ENCODE data around the gene RBPJL. TPM values are rescaled to one million over a fixed set of nuclear protein-coding genes. Genes with fewer than 3 reads are reported as not detected.

RBPJL gene
- total and polyA plus RNA-seq, 2 of the 13 experiments (the other 11 are each of a cell fraction or from before 2014, with no cell fraction given), result not detected

GRCh38 chr20:45359406-45360148 lies 52.9 kb downstream of the RBPJL start (continued):
- TF ChIP-seq ARID3A (IDR thresholded peaks at IDR 0.05; ENCODE audit: low read depth, low read length) (peak; percentile 41; the same call in 1 of the 2 replicates), RELA (CRISPR knock-in tag; IDR thresholded peaks at IDR 0.05) (peak; percentile 100), MEIS1 (CRISPR knock-in tag; IDR thresholded peaks at IDR 0.05; ENCODE audit: borderline replicate concordance) (no peak), GABPA (IDR thresholded peaks at IDR 0.05; ENCODE audit: low read depth, low read length) (no peak), GABPA (CRISPR knock-in tag; IDR thresholded peaks at IDR 0.05; ENCODE audit: low read depth) (no peak), ZNF670 (CRISPR knock-in tag; IDR thresholded peaks at IDR 0.05; ENCODE audit: borderline replicate concordance) (peak; percentile 85; the same call in 1 of the 2 replicates), RARG (CRISPR knock-in tag; IDR thresholded peaks at IDR 0.05; ENCODE audit: low read depth) (no peak), ZSCAN31 (CRISPR knock-in tag; IDR thresholded peaks at IDR 0.05; ENCODE audit: low read depth) (no peak), ZNF782 (CRISPR knock-in tag; IDR thresholded peaks at IDR 0.05; ENCODE audit: borderline replicate concordance) (no peak), NPAS2 (CRISPR knock-in tag; IDR thresholded peaks at IDR 0.05; ENCODE audit: borderline replicate concordance) (no peak), ZIK1 (CRISPR knock-in tag; IDR thresholded peaks at IDR 0.05; ENCODE audit: borderline replicate concordance, low read depth) (no peak), NONO (IDR thresholded peaks at IDR 0.05) (no peak), NONO (CRISPR knock-in tag; conservative IDR thresholded peaks at IDR 0.05) (peak; percentile 56; the same call in 1 of the 2 replicates), KDM5A (IDR thresholded peaks at IDR 0.05; ENCODE audit: borderline replicate concordance, low read length) (no peak), BHLHE40 (IDR thresholded peaks at IDR 0.05; ENCODE audit: low read length) (no peak), ZNF335 (CRISPR knock-in tag; IDR thresholded peaks at IDR 0.05) (no peak), RXRA (CRISPR knock-in tag; IDR thresholded peaks at IDR 0.05) (peak; percentile 74; the same call in 1 of the 2 replicates), RAD21 (CRISPR knock-in tag; IDR thresholded peaks at IDR 0.05) (no peak), ELF4 (CRISPR knock-in tag; IDR thresholded peaks at IDR 0.05; ENCODE audit: borderline replicate concordance) (no peak; the same call in 1 of the 2 replicates), SNRNP70 (IDR thresholded peaks at IDR 0.05; ENCODE audit: low read depth, low read length) (no peak), TAF1 (CRISPR knock-in tag; IDR thresholded peaks at IDR 0.05) (0 out of 2 replicates have a peak, but pooled peaks have one; percentile 17), ATAD3A (CRISPR knock-in tag; IDR thresholded peaks at IDR 0.05) (no peak), ZMYM2 (CRISPR knock-in tag; IDR thresholded peaks at IDR 0.05) (peak; percentile 7; the same call in 1 of the 2 replicates), SOX5 (CRISPR knock-in tag; IDR thresholded peaks at IDR 0.05; ENCODE audit: borderline replicate concordance) (0 out of 2 replicates have a peak, but pooled peaks have one; percentile 20), ZNF891 (CRISPR knock-in tag; IDR thresholded peaks at IDR 0.05) (no peak), ZNF614 (CRISPR knock-in tag; IDR thresholded peaks at IDR 0.05; ENCODE audit: borderline replicate concordance) (no peak; the same call in 1 of the 2 replicates), NFRKB (IDR thresholded peaks at IDR 0.05) (no peak)
- TF ChIP-seq, protein P1, sequence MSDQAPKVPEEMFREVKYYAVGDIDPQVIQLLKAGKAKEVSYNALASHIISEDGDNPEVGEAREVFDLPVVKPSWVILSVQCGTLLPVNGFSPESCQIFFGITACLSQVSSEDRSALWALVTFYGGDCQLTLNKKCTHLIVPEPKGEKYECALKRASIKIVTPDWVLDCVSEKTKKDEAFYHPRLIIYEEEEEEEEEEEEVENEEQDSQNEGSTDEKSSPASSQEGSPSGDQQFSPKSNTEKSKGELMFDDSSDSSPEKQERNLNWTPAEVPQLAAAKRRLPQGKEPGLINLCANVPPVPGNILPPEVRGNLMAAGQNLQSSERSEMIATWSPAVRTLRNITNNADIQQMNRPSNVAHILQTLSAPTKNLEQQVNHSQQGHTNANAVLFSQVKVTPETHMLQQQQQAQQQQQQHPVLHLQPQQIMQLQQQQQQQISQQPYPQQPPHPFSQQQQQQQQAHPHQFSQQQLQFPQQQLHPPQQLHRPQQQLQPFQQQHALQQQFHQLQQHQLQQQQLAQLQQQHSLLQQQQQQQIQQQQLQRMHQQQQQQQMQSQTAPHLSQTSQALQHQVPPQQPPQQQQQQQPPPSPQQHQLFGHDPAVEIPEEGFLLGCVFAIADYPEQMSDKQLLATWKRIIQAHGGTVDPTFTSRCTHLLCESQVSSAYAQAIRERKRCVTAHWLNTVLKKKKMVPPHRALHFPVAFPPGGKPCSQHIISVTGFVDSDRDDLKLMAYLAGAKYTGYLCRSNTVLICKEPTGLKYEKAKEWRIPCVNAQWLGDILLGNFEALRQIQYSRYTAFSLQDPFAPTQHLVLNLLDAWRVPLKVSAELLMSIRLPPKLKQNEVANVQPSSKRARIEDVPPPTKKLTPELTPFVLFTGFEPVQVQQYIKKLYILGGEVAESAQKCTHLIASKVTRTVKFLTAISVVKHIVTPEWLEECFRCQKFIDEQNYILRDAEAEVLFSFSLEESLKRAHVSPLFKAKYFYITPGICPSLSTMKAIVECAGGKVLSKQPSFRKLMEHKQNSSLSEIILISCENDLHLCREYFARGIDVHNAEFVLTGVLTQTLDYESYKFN (CRISPR knock-in tag; conservative IDR thresholded peaks at IDR 0.05), result peak; percentile 68

Measured in HepG2 (cell line).